Nucleus accumbens (tissue), 56 donors: ENCODE measurements around the gene CLSTN3.

Source experiments
- DNase-seq, 56 donors: peaks; one replicate each; lab custom pipeline; 2025; lab: John Stamatoyannopoulos, UW

The CLSTN3 gene

GRCh38 chr12:7129872-7130691 lies at the start of gene CLSTN3:
Gene CLSTN3 (plus strand): TSS chr12:7130371. CDS start chr12:7130649, 278 bp downstream.
- DNase-seq: peak in 55 of 56 donors; percentile 37 to 89 (median 72)

GRCh38 chr12:7081037-7081436 lies 49.1 kb upstream of the CLSTN3 start:
- no peak for DNase-seq

- DNase-seq: no peak
Observed at GRCh38 chr12:7083125-7083524, 47.0 kb upstream of the CLSTN3 start.

GRCh38 chr12:7089196-7089871 lies 40.8 kb upstream of the CLSTN3 start:
- no peak for DNase-seq

- no peak for DNase-seq
Observed at GRCh38 chr12:7090222-7090998, 39.8 kb upstream of the CLSTN3 start.

GRCh38 chr12:7091171-7091570 lies 39.0 kb upstream of the CLSTN3 start:
- DNase-seq: no peak

GRCh38 chr12:7091660-7092228 lies 38.4 kb upstream of the CLSTN3 start:
- DNase-seq: no peak

- peak in 33 of 56 donors; percentile 8 to 77 (median 27) for DNase-seq
Observed at GRCh38 chr12:7092229-7092985, 37.8 kb upstream of the CLSTN3 start, which contains the start of gene C1R. Gene C1R (minus strand): TSS chr12:7092445. CDS start chr12:7092388, 57 bp downstream.

GRCh38 chr12:7092986-7093460 lies 37.1 kb upstream of the CLSTN3 start:
- no peak for DNase-seq

- DNase-seq: no peak
Observed at GRCh38 chr12:7093486-7093885, 36.7 kb upstream of the CLSTN3 start.

GRCh38 chr12:7093892-7094291 lies 36.3 kb upstream of the CLSTN3 start:
- DNase-seq: no peak

- DNase-seq: no peak
Observed at GRCh38 chr12:7096006-7096932, 33.9 kb upstream of the CLSTN3 start.

GRCh38 chr12:7096979-7097378 lies 33.2 kb upstream of the CLSTN3 start:
- DNase-seq: no peak

GRCh38 chr12:7099290-7099996 lies 30.7 kb upstream of the CLSTN3 start:
- no peak for DNase-seq

GRCh38 chr12:7100239-7100638 lies 29.9 kb upstream of the CLSTN3 start:
- DNase-seq: no peak

- no peak for DNase-seq
Observed at GRCh38 chr12:7101047-7101693, 29.0 kb upstream of the CLSTN3 start.

GRCh38 chr12:7101694-7102131 lies 28.5 kb upstream of the CLSTN3 start:
- DNase-seq: no peak
